Right hindlimb (tissue), 1 donor: ENCODE results near the gene POU3F3.
A peak's percentile ranks its signal among the peaks of the same experiment; 100 is the strongest.

Experiments used
- DNase-seq: peaks from one replicate; pipeline ENCODE4 v3.0.0-alpha.2; 2018

The POU3F3 gene

GRCh38 chr2:104862058-104862941 is 8.4 kb downstream of the POU3F3 start:
- peak; percentile 49 for DNase-seq

- DNase-seq, result no peak
These were observed 9.2 kb downstream of the POU3F3 start for GRCh38 chr2:104863146-104863467.

- no peak for DNase-seq
These were observed 9.8 kb downstream of the POU3F3 start for GRCh38 chr2:104863468-104864279.

- no peak for DNase-seq
These were observed 10.6 kb downstream of the POU3F3 start for GRCh38 chr2:104864280-104865095.

- DNase-seq, result no peak
These were observed 11.2 kb downstream of the POU3F3 start for GRCh38 chr2:104865096-104865470.

- DNase-seq, result no peak
These were observed 12.4 kb downstream of the POU3F3 start for GRCh38 chr2:104866122-104866864.

DNA sequence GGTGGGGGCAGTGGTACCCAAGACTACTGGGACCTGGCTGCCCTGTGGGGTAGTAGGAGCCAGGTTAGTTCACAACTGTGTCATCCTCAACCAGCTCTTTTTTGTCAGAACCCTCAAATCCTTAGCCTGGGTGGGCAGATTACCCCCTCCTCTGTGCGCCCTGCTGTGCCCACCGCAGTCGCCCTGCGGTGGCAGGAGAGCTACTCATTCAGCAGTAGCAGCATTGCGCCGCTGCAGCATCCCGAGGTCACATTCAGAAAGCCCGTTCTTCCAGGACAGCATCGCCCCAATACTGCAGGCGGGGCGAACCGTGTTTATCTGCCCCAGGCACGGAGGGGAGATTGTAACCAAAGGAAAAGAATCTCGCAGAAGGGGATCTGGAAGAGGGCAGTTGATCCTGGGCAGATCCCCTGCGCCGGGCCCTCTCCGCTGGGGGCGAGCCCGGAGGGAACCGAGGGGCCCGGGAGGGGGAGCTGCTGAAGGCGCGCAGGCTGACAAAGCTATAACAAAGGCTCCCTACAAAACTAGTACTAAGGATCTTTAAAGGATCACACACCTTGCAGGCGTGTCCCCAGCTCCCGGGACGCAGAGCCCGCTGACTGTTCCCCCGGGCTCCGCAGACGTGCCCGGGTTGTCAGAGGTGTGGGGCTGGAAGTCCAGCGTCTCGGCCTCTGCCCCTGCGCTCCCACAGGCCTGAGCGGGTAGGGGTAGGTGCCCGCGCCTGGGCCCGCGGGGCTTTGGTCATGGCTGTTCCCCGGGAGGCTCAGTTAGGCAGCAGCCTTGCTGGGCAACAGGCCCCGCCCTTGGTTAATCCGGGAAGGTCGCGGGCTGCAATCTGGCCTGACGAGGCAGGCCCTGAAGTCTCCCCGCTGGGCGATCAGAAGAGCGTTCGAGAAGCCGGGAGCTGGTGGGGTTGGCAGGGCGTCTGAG is 13.2 kb downstream of the POU3F3 start:
- no peak for DNase-seq

- DNase-seq, result no peak
These were observed 14.0 kb downstream of the POU3F3 start for GRCh38 chr2:104867813-104868504.

- DNase-seq, result no peak
These were observed 14.6 kb downstream of the POU3F3 start for GRCh38 chr2:104868505-104868866.

DNA sequence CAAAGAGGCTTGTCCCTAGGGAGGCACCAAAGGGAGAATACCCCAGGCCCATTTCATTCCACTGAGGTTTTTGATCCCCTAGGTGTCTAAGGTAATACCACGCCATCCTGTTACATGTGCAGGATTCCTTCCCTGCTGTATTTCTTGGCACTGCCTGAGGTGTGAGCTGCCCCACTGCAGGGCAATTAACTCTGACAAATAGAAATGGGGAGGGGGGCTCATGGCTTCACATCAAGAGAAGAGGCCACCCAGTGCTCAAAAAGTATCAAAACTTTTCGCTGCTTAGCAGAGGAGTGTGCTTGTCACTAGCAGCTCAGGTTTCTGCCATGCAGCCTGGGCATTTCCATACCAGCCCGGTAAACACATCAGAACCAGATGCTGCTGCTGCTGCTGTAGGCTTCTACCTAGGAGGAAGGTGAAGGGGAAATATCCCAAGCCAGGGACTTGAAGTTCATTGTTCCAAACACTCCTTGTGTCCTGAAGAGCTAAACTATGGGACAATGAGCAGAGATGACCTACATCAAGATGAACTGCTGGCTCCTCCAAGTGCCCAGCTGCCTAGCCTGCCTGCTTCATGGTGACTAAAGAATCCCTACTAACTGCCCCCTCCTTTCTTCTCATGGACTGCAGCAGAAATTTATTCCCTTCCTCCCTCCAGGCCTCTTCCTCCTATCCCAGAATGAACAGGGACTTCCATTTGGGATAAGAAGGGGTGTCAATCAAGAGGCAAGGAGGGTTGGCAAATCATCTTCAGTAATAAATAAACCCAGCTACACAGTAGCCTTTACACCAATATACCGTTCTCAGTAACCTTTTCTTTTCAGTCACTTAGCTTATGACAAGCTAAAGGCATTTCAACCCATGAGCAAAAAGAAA is 16.4 kb downstream of the POU3F3 start:
- DNase-seq, result no peak

DNA sequence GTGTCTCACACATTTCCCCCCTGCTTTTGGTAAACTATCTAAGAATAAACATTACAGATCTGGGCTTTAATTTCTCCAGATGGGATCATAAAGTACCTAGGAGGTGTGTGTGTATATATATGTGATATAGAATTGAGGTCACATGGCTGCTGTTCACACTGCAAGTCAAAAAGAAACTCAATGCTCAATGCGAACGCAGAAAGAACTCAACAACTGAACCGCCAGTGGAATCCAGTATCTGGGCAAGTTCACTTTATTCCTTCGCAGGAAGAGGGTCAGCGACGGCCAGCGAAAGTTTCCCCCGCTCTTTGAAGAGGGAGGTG is 17.7 kb downstream of the POU3F3 start:
- no peak for DNase-seq

GRCh38 chr2:104871972-104872865 is 18.3 kb downstream of the POU3F3 start:
- DNase-seq, result peak; percentile 35

DNA sequence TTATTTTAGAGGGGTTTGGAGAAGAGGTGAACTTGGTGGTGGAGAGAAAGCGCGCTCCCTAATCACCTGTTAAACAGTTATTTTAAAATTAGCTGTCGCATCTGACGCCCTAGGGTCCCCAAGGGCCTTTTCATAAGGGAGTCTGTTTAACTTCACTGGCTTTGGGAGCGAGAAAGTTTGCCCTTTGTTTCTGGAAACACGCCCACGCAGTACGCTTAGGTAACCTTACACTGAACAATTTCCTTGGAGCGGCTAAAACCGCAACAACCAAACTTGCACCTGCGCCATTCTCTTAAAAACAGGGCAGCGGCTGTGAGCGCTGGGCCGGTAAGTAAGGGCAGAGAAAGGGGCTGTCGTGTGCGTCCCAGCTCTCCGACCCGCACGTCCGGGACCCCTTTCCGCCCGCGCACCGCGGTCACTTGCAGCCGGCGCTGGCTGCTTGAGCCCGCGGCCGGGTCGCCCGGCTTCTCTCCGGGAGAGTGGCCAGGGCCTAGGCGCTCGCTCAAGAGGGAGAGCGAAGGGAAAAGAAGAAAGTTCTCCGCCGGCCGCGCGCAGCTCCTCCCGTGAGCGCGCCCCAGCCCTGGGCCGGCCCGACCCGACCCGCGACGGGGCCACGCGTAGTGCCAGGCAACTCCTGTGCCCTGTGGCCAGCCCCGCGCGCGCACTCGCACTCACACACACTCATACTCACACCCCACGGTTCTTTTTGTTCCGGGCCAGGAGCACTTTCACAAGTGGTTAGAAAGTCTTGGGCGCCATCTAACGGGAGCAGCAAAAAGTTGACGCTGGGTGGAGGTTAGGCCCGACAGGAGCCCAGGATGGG is 19.2 kb downstream of the POU3F3 start:
- DNase-seq, result peak; percentile 80

DNA sequence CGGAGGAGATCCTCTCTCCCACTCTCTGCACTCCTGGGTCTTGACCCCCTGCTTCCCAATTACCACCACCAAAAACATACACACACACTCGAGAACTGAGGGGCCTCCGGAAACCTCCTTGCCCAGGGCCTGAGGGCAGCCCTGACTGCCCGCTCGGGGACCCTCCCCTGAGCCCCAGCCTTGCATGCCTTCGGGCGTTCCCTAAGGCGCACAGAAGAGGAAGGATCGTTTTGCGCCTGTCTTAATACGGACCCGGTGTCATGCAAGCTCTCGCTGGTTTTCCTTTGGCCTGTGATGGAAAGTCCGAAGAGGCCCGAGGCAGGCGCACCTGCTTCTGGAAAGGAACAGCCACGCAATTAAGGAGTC is 19.8 kb downstream of the POU3F3 start:
- no peak for DNase-seq

DNA sequence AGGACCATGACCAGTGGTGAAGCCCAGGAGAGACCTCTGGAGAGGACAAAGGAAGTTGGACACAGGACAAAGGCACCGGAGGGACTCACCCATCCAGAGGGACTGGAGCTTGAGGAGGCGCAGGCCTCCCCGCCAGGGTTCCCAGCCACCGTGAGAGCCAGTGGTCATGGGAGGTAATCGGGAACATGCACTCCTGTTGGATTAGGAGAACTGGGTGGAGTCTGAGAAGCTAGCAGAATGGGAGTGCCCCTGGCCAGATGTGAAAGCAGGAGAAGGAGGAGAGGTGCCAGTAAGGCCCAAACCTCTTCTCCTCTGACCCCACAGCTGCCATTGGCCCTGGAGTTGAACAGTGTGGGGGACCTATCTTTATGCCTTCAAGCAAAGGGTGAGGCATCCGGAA is 20.3 kb downstream of the POU3F3 start:
- no peak for DNase-seq

GRCh38 chr2:104875262-104875661 is 21.3 kb downstream of the POU3F3 start:
- no peak for DNase-seq

- DNase-seq, result no peak
These were observed 23.0 kb downstream of the POU3F3 start for GRCh38 chr2:104876606-104877570.
